ENCODE results near the gene CCDC85C.

The CCDC85C gene

GRCh38 chr14:99628887-99629618 is 25.0 kb upstream of the CCDC85C start:
- peak; percentile 54 for DNase-seq

GRCh38 chr14:99627510-99628381 is 23.7 kb upstream of the CCDC85C start:
- DNase-seq, result no peak

- no peak for DNase-seq
Measured at GRCh38 chr14:99627100-99627499, 23.1 kb upstream of the CCDC85C start.

GRCh38 chr14:99626041-99626648 is 22.1 kb upstream of the CCDC85C start:
- DNase-seq, result no peak

GRCh38 chr14:99625476-99625875 is 21.5 kb upstream of the CCDC85C start:
- no peak for DNase-seq

- no peak for DNase-seq
Measured at GRCh38 chr14:99624971-99625370, 21.0 kb upstream of the CCDC85C start.

GRCh38 chr14:99624024-99624423 is 20.0 kb upstream of the CCDC85C start:
- no peak for DNase-seq

- no peak for DNase-seq
Measured at GRCh38 chr14:99621948-99622347, 17.9 kb upstream of the CCDC85C start.

GRCh38 chr14:99619835-99620834 is 16.1 kb upstream of the CCDC85C start:
- DNase-seq, result no peak

- DNase-seq, result no peak
Measured at GRCh38 chr14:99616832-99617800, 13.1 kb upstream of the CCDC85C start.

- DNase-seq, result no peak
Measured at GRCh38 chr14:99615497-99616157, 11.6 kb upstream of the CCDC85C start.

GRCh38 chr14:99612738-99613330 is 8.8 kb upstream of the CCDC85C start:
- peak; percentile 13 for DNase-seq

- no peak for DNase-seq
Measured at GRCh38 chr14:99612071-99612737, 8.2 kb upstream of the CCDC85C start.

GRCh38 chr14:99611646-99612045 is 7.6 kb upstream of the CCDC85C start:
- DNase-seq, result no peak

GRCh38 chr14:99609245-99610170 is 5.5 kb upstream of the CCDC85C start:
- no peak for DNase-seq

- DNase-seq, result no peak
Measured at GRCh38 chr14:99608591-99608990, 4.6 kb upstream of the CCDC85C start.

GRCh38 chr14:99606359-99606758 is 2.4 kb upstream of the CCDC85C start:
- DNase-seq, result no peak

- peak; percentile 76 for DNase-seq
Measured at GRCh38 chr14:99605299-99605961, 1.4 kb upstream of the CCDC85C start.

All from T1000 (cell line).